Stimulated activated CD4-positive, alpha-beta T cell treated with anti-CD3 and anti-CD28 coated beads, TNF-alpha, amount 100 ng/mL, for 1 hour (primary cell): ENCODE measurements around the gene CLK2.
"Not testable (repeated sequence)": the region's sequence is repeated elsewhere in the genome, so short reads cannot be mapped to it uniquely, and the experiment has no call there.

ENCODE experiments used
- DNase-seq, 3 donors: peaks; one replicate each; pipeline ENCODE4 v3.0.0-alpha.2; 2020; ENCODE audit warnings: low read depth in 3 of 3, low spot score in 1 of 3

CLK2 gene

DNA sequence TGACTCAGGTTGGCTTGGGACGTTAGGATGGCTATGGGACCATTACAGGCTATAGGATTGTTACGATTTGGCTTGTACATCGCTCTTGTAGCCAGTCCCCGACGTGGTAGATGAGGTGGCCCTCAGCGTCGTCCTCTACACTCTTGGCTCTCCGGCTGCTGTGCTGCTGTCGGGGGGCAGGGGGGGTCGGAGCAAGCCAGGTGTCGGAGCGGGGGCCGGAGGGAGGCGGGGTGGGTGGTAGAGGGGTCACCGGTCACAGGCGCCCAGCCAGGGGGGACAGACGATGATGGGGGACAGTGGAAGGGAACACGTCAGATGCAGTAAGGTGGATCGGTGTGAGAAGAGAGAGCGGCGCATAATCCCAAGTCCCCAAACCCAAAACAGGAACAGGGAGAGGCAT, 4.7 kb downstream of the CLK2 start:
- no peak for DNase-seq

DNA sequence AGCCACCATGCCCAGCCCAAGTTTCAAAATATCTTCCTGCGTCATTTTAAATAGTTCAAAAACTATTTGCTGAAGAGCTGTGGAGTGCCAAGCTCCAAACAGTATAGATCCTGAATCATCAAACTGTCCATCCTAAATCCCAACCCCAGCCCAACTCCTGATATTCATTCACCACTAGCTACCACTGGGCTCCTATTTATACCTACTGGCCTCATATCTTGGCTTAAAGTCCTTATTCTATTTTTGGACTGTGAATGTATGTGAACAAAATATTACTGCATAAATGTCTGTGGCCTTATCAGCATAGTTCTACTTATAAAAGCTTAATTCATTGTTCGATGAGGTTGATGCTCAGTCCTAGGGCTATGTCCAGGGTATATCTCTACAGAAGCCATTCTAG, 5.9 kb downstream of the CLK2 start:
- DNase-seq = no peak

DNA sequence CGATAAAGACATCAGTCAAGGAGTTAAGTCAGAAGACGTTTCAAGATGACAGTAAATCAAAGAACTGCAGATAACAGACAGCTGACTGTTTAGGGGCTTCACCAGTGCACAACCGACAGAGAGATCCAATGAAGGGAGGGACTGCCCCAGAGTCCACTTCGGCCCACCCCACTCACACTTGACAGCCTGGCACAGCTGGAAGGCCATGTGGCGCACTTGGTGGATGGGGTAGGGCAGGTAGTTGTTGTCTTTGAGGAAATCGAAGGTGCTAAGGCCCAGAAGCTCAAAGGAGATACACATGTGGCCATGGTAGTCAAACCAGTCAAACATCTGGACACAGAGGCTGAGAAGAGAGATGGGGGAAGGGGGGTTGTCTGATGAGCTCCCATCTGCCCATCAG, 6.8 kb downstream of the CLK2 start:
- no peak for DNase-seq

DNA sequence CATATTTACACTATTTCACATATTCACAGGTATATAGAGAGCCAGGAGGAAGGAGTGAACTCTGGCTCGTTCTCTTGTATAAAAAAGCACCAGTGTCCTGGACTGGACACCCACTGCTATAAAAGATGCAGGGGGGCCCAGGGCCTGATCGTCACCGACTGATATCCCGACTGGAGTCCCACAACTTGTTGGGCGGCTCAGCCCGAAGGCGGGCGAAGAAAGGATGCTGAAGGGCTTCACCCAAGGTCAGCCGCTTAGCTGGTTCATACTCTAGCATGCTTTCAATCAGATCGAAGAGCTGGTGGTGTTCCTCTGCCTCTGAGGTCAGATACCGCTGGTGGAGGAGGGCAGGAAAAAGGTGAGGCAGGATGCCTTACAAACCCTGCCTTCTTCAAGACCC, 10.2 kb downstream of the CLK2 start:
- DNase-seq = no peak

DNA sequence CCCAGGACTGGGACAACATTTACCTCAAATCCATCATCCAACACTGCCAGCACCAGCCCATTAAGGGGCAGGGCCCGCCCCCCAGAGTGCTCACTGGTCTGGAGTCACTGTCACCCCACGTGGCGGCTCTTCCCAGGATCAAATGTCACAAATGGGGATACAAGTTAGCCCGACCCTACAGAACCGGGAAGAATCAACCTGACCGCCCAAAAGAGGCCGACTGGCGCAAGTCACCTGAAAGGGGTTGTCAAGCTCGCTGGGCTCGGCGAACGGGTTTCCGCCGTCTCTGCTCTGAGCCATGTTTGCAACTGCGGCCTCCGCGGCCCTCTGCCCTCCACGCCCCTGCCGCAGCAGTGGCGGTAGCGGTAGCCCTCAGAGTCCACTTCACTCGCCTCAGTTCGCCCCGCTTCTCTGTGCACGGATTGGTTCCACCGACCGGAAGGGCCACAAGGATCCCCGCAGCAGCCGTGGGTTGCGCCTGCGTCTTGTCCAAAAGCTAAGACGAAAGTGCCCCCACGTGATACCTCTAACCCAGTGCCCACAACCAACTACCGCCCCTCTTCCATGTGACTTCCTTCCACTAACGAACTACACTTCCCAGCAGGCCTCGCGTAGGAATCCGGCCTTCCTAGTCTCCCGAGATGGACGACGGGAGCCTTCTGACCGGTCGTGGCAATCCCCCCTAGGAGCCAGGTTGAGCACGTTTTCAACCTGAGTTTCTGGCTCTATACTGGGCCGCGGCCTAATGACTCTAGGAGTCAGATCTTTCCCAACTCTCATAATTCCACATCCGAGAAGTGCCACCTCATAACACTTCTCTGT, 11.2 kb downstream of the CLK2 start, which contains the start of gene SCAMP3:
Gene SCAMP3 (minus strand): TSS at position 509 of the 822 bp plus-strand sequence. CDS start 209 bp downstream, at position 300.
- peak; percentile 63 to 74 (median 65) for DNase-seq

DNA sequence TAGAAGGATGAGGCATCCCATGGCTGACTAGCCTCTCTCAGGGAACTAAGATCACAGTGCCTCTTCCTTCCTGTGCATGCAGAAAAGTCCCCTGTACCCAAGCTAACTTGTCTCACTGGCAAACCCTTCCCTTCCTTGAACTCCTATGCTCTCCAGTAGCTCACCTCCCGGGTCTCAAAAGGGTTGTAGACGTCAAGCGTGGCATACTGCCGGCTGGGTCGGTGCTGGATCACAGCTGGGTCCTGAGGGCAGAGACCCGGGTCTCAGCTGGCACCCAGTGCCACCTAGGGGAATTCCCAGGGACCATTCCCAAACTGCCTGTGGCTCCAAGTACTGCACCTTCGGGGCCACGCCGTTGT, 11.8 kb downstream of the CLK2 start:
- DNase-seq = no peak

DNA sequence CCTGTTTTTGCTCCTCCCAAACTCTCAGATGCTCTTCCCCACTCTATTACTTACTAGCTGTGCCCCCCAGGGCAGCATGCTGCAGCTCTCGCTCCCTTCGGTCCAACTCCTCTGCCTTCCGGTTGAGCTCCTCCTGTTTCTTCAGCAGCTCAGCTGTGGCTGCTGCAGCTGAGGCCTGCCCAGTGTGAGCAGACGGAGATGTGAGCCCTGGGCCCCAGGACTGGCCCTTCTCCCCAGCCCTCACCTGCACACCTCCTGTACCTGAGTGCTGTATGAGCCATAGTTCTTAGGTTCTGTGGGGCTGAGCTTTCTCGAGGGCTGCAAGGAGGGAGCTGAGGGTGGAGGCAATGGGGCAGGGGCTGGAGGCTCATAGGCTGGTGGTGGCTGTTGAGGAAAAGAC, 13.0 kb downstream of the CLK2 start:
- DNase-seq = no peak

DNA sequence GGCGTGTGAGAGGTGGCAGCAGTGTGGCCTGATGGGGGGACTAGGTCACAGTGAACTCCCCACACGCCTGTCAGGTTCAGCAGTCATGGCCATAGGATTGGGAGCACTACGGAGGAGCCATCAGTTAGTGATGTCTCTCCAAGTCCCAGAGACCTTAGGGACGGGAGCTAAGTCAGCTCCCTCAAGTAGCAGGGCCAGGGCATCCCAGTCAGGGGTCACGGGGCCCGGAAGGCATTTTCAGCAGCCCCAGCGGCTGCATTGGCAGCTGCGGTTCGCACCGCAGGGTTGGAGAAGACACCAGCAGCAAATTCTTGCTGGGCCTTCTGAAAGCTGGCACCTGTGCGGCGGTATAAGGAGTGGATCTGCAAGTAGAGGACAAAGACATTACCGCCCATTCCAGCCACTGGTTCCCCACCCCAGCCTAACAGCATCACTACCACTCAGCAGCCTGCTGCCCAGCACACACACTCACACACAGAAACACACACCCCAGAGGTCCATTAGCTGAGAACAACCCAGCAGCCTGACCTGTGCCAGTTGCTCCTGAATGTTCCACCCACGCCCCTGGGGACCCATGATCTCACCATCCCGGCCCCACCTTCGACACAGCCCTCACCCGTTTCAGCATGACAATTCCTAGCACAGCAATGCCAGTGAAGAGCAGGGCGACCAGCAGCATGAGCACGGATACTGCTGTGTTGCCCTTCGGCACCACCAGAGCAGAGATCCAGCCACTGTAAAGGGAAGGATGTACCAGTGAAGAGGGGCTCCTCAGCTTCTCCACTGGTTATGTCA, 17.0 kb downstream of the CLK2 start:
- DNase-seq = no peak

DNA sequence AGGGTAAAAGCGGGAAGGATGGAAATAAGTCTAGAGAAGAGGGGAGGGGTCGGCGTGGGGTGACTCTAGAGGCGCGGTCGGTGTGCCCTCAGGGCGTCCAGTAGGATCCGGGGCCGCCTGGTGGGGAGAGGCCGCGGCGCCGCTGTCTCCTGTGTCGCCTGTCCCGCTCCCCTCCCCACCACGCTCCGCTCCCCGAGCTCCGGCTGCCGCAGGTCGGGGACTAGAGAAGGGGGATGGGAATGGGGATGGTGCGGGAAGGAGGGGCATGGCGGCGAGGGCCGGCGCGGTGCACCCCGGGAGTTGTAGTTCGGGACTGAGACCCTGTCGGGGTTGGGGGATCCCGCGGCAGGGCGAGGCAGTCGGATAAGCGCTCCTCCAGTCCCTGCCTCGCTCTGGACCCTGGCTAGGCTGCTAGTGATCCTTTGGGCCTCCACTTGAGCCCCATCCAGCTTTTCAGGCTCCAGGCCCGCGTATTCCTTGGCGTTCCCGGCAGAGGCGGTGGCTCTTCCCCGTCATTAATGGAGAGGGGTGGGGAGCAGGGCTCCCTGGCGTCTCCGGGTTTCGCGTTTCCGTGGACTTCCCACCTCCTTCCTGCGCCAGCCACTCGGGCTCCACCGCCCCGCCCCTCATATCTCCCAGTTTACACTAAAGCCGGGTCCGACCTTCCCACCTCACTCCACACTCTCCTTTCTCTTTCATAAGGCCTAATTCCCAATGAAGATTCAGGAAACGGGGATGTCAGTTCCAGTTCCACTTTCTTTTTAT, 17.9 kb downstream of the CLK2 start, which contains the start of gene ENTREP3:
Gene ENTREP3 (minus strand): TSS at position 241 of the 765 bp plus-strand sequence. CDS start 606 bp downstream, outside the sequence.
- peak in 2 of 3 donors; percentile 51 to 69 for DNase-seq

DNA sequence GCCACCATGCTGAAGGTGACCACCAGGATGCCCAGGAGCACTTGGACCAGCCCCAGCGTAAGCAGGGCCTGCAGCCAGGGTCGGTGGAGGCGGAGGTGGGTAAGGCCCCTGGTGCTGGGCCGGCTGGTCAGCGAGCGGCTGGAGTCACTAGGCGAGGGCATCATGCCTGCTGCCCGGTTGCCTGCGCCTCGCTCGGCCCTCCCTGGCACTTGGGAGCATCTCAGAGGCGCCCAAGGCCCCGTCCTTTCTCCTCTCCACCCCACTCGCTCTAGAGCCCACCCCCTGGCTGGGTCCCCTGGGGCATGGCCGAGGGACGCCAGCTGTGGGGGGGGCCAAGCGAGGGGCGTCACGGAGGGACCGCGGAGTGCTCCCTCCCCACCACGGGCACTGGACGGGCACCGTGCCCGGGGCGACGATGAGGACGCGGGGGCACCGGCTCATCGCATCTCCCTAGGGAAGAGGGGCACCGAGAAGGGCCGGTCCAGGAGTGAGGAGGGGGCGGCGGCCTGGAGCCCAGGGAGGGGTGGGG, 18.5 kb downstream of the CLK2 start:
- no peak for DNase-seq

DNA sequence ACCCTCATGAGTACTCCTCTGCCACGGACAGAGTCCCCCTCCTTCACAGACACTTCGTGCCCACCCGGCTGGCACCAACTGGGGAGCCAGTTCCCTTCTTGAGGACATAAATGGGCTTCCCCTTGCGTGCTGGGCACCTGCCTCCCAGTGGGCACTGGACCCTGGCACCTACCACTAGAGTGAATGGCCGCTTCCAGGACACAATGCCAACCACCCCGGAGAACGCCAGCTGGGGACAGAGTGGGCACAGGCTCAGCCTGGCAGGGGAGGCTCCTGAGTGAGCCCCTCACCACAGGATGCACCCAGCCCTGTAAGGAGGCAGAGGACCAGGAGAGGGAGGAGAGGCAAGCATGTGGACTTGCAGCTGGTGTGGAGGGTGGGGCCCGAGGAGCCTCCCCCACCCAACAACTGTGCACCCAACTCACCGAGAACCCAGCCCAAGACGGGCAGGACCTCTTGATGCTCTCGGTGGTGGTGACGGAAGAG, 19.0 kb downstream of the CLK2 start:
- no peak for DNase-seq

DNA sequence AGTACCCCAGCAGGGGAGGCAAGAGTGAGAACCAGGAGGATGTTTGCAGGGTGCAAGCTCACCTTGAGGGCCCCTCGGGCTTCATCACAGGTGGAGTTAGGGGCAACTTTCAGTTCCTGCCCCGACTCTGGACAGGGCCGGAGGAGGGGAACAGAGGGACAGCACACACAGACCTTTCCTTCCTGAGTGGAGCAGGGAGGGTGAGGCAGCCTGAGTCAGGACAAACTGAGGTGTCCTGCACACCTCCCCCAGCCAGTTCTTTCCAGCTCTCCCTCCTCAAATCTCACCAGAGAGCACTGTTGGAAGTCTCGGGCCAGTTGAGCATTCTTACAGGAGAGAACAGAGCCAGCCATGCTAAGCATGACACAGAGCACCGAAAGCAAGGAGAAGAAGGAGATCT, 19.5 kb downstream of the CLK2 start:
- no peak for DNase-seq

DNA sequence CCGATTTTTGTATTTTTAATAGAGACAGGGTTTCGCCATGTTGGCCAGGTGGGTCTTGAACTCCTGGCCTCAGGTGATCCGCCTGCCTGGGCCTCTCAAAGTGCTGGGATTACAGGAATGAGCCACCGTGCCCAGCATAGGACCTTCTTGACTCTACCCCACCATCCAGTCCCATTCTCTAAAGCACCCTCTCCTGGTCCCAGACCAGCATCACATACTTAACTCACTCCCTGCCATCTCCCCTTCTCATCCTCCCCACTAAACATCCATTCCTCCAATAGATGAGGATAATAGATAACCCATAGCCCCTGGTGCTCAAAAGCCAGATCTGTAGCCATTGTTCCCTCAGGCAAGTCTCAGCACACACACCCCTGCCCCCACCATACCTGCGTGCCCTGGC, 20.1 kb downstream of the CLK2 start:
- DNase-seq = no peak

DNA sequence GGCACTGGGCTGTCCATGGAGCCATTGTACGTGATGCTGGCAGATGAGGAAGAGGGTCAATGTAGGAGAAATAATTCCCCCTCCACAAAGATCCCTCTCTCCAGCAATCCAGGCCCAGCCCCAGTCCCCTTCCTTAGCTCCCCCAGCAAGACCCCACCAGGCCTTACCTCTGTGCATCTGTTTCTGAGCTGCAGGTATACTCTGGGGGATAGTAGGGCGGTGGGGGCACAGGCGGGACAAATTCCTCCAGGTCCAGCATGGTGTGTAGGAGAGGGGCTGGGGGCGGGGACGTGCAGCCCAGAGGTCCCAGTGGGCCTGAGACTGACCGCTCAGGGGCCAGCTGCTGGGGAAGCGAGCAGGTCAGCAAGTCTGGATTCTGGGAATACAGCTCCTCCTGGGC, 21.7 kb downstream of the CLK2 start:
- DNase-seq = no peak

DNA sequence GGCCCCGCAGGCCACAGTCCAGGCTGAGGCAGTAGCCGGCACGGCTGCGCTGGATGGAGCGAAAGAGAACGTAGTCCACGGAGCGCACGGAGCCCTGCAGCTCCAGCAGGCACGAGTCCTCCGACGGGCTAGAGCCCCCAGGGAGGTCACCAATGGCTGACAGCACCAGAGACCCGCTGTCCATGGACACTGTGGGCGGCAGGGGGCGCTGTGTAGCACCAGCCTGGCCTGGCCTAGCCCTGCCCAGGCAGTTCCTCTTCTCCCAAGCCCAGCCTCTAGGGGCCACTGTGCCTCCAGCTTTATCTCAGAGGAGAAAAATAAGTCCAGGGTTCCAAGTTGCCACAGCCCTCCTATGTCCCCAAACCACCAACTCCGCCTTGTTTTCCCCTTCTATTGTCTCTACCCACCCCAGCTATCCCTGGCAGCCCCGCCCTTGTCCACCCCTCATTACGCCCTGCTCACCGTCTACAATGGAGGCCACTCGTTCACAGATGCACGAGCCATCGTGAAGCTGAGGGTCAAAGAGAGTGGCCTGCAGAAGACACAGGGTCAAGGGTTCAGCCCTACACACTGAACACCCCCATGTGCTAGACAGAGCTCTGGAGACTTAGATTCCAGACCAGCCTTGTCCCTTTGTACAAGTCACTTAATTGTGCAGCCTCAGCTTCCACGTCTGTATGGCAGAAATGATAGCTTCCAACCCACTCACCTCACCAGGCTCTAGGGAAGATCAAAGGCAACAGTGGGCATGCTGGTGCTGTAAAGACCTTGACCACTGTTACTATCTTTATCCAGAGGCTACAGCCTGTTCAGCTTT, 22.5 kb downstream of the CLK2 start:
- peak; percentile 91 to 97 (median 93) for DNase-seq

DNA sequence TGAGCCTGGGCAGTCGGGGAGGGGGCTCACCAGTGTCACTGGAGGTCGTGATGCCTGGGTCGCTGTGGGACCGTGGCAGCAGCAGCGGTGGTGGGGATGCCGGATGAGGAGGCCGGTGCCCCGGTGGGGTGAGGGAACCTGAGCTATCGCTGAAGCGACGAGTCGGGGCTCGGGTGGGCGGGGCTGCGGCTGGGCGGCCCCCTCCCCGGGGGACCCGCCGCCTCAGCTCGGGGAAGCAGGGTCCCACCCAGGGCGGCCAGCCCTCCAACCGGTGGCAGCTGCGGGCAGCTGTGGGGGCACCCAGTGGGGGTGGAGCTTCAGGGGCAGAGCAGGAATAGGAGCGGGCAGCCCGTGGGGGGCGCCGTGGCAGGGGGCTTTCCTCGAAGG, 23.1 kb downstream of the CLK2 start:
- no peak for DNase-seq

DNA sequence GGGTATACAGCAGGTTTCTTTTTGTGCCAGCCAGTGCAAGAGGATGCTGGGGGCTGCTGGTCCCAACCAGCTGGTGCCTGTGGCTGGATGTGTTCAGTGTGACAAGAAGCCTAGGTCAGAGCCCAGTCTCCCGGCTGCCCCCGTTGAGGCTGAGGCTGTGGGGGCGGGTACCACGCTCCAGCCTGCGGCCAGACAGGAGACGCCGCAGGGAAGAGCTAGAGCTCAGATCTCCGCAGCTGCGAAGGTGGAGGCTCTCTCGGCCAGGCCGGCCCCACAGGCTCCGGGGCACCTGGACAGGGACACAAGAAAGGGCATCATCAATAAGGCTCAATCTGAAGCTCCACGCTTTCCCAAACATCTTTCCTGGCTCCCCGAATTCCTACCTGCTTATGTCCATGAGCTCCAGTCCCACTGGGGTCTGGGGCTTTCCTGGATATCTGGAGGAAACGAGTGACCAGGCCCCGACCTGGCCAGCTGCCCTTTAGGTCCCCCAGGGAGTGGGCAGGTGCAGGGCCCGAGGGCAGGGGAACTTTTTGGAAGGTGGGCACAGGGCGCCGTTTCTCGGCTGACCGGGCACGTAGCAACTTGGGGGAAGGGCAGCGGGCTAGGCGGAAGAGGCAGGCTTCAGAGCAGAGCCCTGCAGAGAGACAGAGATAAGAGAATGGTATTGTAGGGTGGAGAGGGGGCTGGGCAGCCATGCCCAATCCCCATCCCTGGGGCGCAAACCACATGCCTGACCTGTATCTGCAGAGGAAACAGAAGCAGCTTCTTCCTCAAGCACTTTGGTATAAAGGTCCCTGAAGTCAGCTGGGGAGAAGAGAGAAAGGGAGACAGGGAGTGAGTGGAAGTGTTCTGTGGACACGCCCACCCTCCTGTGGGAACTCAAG, 25.4 kb downstream of the CLK2 start:
- no peak for DNase-seq

DNA sequence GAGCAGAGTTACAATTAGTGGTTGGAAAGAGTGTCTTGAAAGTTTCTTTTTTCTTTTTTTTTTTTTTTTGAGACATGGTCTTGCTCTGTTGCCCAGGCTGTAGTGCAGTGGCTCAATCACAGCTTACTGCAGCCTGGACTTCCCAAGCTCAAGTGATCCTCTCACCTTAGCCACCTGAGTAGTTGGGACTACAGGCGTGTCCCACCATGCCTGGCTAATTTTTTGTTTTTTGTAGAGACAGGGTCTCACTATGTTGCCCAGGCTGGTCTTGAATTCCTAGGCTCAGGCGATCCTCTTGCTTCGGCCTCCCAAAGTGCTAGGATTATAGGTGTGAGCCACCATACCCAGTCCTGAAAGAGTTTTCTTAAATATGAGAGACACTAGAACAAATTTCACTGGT, 26.5 kb downstream of the CLK2 start:
- DNase-seq = not testable (repeated sequence)

DNA sequence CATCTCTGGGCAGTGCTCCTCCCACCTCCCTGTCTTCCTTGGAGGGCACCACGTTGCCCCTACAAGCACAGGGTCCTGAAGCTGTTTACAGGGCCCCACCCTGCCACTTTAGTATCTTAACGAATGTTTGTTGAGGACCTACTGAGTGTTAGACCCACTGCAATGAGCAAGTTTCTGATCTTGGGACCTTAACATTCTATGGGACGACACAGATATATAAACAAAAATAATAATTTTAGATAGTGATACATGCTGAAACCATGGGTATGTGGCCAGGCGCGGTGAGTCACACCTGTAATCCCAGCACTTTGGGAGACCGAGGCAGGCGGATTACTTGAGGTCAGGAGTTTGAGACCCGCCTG, 28.2 kb downstream of the CLK2 start:
- DNase-seq = no peak
